Epithelial cell of esophagus (primary cell): ENCODE data around the gene SLC38A5.
"Not testable (repeated sequence)": the region's sequence is repeated elsewhere in the genome, so short reads cannot be mapped to it uniquely, and the experiment has no call there.

Experiments
- DNase-seq: peaks from one replicate; pipeline ENCODE4 v3.0.0; 2010; ENCODE audit warnings: low read depth
- H3K4me3 ChIP-seq: 2 replicates; pipeline ENCODE4 v1.5.1; 2011; ENCODE audit warnings: mild to moderate bottlenecking, low read length, control low read depth
- CTCF ChIP-seq: IDR thresholded peaks from 2 replicates; pipeline ENCODE4 v1.5.1; 2011; ENCODE audit warnings: low read depth, mild to moderate bottlenecking, low read length, control low read depth, inconsistent platforms; ENCODE audit not compliant: insufficient read depth; ENCODE audit errors: missing control alignments

SLC38A5 gene

GRCh38 chrX:48450076-48450475, 20.0 kb downstream of the SLC38A5 start:
- no peak for DNase-seq
- TF ChIP-seq CTCF: no peak
- no peak overlapping the region for H3K4me3 ChIP-seq

GRCh38 chrX:48447201-48447600, 22.9 kb downstream of the SLC38A5 start:
- not testable (repeated sequence) for H3K4me3 ChIP-seq, DNase-seq

GRCh38 chrX:48433713-48434112, 36.3 kb downstream of the SLC38A5 start:
- H3K4me3 ChIP-seq, DNase-seq: not testable (repeated sequence)

GRCh38 chrX:48430166-48430565, 39.9 kb downstream of the SLC38A5 start:
- not testable (repeated sequence) for DNase-seq

GRCh38 chrX:48429606-48430005, 40.5 kb downstream of the SLC38A5 start:
- not testable (repeated sequence) for DNase-seq, H3K4me3 ChIP-seq

More at GRCh38 chrX:48430166-48430565, 39.9 kb downstream of the SLC38A5 start:
- not testable (repeated sequence) for H3K4me3 ChIP-seq

GRCh38 chrX:48427027-48427716, 42.9 kb downstream of the SLC38A5 start:
- not testable (repeated sequence) for H3K4me3 ChIP-seq, DNase-seq

GRCh38 chrX:48411860-48412259, 58.2 kb downstream of the SLC38A5 start, which contains the start of gene SSX4B:
SSX4B (minus strand) TSS chrX:48411960; CDS start chrX:48411372, 588 bp downstream.
- not testable (repeated sequence) for DNase-seq, H3K4me3 ChIP-seq
